DMS79 (cell line): ENCODE measurements around the gene CCDC27.

Experiments
- DNase-seq: peaks from one replicate; lab custom pipeline; 2025; lab: John Stamatoyannopoulos, UW

CCDC27 gene

GRCh38 chr1:3777078-3777547 lies 24.9 kb downstream of the CCDC27 start:
- peak; percentile 87 for DNase-seq

- no peak for DNase-seq
Measured at GRCh38 chr1:3777647-3778589, 25.7 kb downstream of the CCDC27 start.

- no peak for DNase-seq
Measured at GRCh38 chr1:3778590-3779264, 26.5 kb downstream of the CCDC27 start.

- no peak for DNase-seq
Measured at GRCh38 chr1:3779265-3779911, 27.1 kb downstream of the CCDC27 start.

- no peak for DNase-seq
Measured at GRCh38 chr1:3779912-3780416, 27.7 kb downstream of the CCDC27 start.

GRCh38 chr1:3780901-3781300 lies 28.7 kb downstream of the CCDC27 start:
- no peak for DNase-seq

- DNase-seq, result no peak
Measured at GRCh38 chr1:3783651-3784474, 31.6 kb downstream of the CCDC27 start.

- no peak for DNase-seq
Measured at GRCh38 chr1:3785045-3785444, 32.8 kb downstream of the CCDC27 start.

GRCh38 chr1:3785456-3786157 lies 33.4 kb downstream of the CCDC27 start:
- no peak for DNase-seq

GRCh38 chr1:3786468-3787348 lies 34.5 kb downstream of the CCDC27 start:
- DNase-seq, result no peak

GRCh38 chr1:3787349-3787715 lies 35.1 kb downstream of the CCDC27 start:
- DNase-seq, result no peak

GRCh38 chr1:3787745-3788605 lies 35.7 kb downstream of the CCDC27 start:
- no peak for DNase-seq

- DNase-seq, result no peak
Measured at GRCh38 chr1:3788756-3789420, 36.6 kb downstream of the CCDC27 start.

- DNase-seq, result no peak
Measured at GRCh38 chr1:3789421-3790300, 37.4 kb downstream of the CCDC27 start.

- DNase-seq, result no peak
Measured at GRCh38 chr1:3790500-3790923, 38.3 kb downstream of the CCDC27 start.

GRCh38 chr1:3790952-3791351 lies 38.7 kb downstream of the CCDC27 start:
- DNase-seq, result no peak
